Measurements from ENCODE around the gene IGSF21.

The IGSF21 gene

DNA sequence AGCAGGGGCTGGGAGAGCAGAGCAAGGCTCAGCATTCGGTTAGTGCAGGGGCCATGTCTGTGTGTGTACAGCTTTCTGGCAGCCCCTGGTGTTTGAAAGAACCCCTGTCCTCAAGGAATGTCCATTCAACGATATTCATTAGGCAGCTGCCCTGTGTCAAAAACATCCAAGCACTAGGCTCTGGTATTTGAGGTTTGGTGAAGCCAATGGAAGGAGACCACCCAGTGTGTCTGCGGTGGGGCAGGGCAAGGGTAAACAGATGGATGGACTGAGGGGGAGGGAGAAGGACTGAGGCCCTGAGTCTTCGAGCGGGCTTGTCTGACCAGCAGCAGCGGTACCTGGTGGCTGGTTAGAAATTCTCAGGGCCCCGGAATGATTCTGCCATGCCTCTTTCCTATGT, 217.5 kb downstream of the IGSF21 start:
- no peak for DNase-seq (ENCODE audit: low read depth, low spot score)

- no peak for DNase-seq (ENCODE audit: low read depth, low spot score)
Measured at GRCh38 chr1:18326211-18326897, 218.8 kb downstream of the IGSF21 start.

- no peak for DNase-seq (ENCODE audit: low read depth, low spot score)
Measured at GRCh38 chr1:18327650-18328049, 220.1 kb downstream of the IGSF21 start.

DNA sequence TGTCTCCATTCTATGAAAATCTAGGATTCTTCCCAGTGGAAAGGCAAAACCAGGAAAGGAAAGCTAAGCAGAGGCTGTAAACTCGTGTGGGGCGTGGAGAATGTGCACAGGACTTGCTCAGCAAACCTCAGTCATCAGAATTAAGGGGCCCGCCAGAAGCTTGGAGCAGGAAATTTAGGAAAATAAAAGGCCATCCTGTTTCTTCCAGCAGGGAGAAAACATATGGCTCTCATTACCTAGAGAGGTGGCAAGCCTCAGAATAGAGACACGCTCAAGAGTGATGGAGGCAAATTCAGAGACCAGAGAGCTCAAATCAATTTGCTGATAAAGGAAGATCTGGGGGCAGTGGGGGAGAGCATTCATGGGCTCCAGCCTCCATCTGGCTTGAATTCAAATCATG, 221.2 kb downstream of the IGSF21 start:
- DNase-seq (ENCODE audit: low read depth, low spot score) = no peak

- DNase-seq (ENCODE audit: low read depth, low spot score) = no peak
Measured at GRCh38 chr1:18329469-18330253, 222.1 kb downstream of the IGSF21 start.

DNA sequence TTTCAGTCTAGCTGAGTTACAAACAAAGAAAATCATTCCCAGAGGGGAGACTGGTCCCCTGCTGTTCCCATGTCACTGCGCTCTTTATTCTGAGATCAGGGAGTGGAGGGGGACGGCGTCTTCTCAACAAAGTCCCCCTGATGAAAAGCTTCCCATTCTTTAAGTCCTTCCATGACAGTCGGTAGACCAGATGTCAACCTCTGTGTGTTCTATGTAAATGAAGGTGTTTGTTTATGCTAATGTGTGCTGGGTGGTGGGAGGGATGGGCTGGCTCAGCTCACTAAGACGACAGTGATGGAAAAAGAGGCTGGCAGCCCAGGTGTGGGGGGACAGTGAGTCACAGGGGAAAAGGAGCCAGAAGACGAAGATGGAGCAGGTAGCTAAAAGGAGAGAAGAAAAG, 225.0 kb downstream of the IGSF21 start:
- DNase-seq (ENCODE audit: low read depth, low spot score) = no peak

DNA sequence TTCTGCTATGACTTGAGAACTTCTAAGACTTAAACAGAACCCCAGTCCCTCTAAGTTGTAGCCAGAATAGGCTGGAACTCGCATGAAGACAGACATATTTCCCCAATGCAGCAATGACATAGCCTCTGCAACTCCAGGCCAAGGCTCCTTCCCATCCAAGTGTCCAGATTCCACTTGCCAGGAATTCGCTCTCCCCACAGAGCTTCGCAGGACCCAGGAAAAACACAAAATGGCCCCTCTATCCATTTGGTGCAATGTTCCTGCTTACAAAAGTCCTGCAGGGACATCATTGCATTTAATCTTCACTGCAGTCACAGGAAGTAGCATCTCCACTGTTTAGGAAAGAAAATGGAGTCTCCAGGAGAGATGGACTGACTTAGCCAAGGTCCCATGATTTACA, 225.6 kb downstream of the IGSF21 start:
- no peak for DNase-seq (ENCODE audit: low read depth, low spot score)

GRCh38 chr1:18336801-18337200, 229.2 kb downstream of the IGSF21 start:
- DNase-seq (ENCODE audit: low read depth, low spot score) = no peak

DNA sequence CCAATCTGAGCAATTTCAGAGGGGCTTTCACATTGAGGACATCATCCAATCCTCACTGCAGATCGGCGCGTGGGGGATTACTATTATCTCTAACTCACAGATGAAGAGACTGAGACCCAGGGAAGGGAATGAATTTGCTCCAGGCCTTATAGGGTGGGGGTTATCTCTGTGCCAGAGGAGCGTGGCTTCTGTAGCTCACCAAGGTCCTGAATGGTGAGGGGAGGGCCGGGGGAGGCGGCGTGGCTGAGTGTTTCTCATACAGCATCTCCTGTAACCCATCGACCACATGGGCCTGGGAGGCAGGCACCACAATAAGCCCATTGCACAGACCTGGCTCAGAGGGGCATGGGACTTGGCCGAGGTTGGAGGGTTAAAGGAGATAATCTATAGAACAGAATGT, 230.2 kb downstream of the IGSF21 start:
- no peak for DNase-seq (ENCODE audit: low read depth, low spot score)

- no peak for DNase-seq (ENCODE audit: low read depth, low spot score)
Measured at GRCh38 chr1:18339161-18339560, 231.6 kb downstream of the IGSF21 start.

GRCh38 chr1:18340158-18340764, 232.7 kb downstream of the IGSF21 start:
- DNase-seq (ENCODE audit: low read depth, low spot score) = no peak

DNA sequence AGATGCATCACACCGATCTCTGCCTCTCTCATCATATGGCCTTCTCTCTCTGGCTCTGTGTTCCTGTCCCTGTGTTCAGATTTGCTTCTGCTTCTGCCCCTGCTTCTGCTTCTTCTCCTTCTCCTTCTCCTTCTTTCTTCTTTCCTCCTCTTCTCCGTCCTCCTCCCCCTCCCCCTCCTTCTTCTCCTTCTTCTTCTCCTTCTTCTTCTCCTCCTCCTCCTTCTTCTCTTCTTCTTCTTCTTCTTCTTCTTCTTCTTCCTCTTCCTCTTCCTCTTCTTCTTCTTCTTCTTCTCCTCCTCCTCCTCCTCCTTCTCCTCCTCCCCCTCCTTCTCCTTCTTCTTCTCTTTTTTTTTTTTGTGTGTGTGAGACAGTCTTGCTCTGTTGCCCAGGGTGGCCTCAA, 233.2 kb downstream of the IGSF21 start:
- no peak for DNase-seq (ENCODE audit: low read depth, low spot score)

- no peak for DNase-seq (ENCODE audit: low read depth, low spot score)
Measured at GRCh38 chr1:18341291-18342069, 233.9 kb downstream of the IGSF21 start.

GRCh38 chr1:18342744-18343143, 235.1 kb downstream of the IGSF21 start:
- no peak for DNase-seq (ENCODE audit: low read depth, low spot score)

- DNase-seq (ENCODE audit: low read depth, low spot score) = no peak
Measured at GRCh38 chr1:18343581-18343980, 236.0 kb downstream of the IGSF21 start.

DNA sequence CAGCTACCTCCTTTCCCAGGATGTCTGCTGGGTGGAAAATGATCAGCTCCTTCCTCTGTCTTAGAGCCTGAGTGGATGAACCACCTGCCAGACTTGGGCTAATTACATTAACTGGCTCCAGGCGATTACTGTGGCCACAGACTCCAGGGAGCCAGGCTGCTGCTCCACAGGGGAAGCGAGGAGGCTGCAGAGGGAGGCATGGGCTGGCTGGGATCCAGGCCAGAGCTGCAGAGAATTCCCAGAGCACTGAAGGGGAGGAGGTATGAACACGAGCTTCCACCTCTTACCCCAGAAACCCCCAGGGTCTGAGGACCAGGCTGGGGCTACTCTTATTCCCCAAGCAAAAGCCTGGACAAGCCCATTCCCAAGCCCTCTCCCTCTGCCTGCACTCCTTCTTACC, 237.2 kb downstream of the IGSF21 start:
- DNase-seq (ENCODE audit: low read depth, low spot score) = peak; percentile 2

GRCh38 chr1:18347559-18347958, 240.0 kb downstream of the IGSF21 start:
- DNase-seq (ENCODE audit: low read depth, low spot score) = no peak

- DNase-seq (ENCODE audit: low read depth, low spot score) = no peak
Measured at GRCh38 chr1:18348354-18348753, 240.8 kb downstream of the IGSF21 start.

DNA sequence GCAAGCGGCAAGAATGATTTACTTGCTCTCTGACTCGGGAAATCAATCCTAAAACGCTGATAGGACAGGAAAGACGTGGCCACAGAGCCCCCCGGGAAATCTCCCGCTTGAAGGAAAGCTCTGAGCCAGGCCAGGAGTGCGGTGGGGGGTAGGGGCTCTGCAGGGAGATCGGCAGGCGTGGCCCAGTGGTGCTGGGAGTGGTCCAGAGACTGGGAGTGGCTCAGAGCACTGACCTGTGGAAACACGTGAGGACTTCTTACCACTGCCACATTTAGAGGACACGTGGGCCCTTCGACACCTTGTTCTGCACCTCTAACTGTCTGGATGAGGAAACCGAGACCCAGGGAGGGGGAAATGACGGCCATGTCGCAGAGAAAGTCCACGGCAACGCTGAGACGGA, 243.1 kb downstream of the IGSF21 start:
- no peak for DNase-seq (ENCODE audit: low read depth, low spot score)

DNA sequence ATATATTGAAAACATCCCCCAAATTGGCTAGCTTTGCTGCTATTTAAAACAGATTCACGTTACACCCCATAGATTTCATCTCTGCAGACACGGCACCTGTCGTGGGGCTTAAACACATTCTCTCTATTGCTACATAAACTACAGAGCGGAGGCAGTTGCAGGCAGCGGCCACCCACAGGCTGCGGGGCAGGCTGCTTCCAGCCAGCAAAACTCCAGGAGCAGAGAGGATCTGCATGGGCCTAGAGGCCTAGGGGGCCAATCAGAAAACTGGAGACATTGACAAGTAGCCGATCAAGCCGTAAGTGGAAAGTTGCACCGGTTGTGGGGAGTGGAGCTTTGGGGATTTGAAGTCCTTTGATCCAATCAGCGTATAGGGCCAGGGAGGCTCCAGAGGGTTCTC, 244.1 kb downstream of the IGSF21 start:
- no peak for DNase-seq (ENCODE audit: low read depth, low spot score)

GRCh38 chr1:18352636-18353265, 245.2 kb downstream of the IGSF21 start:
- DNase-seq (ENCODE audit: low read depth, low spot score) = no peak

GRCh38 chr1:18353528-18353927, 245.9 kb downstream of the IGSF21 start:
- DNase-seq (ENCODE audit: low read depth, low spot score) = no peak
